GM23338 (cell line): ENCODE results near the gene DPYSL3. TPM values are rescaled to one million over a fixed set of nuclear protein-coding genes. Genes with fewer than 3 reads are reported as not detected.
A peak's percentile ranks its signal among the peaks of the same experiment; 100 is the strongest.

ENCODE experiments used
- ATAC-seq: fragments of 200-7000 bp; cut with Tn5 transposase; 3 replicates; pipeline ENCODE4 v1.9.1; 2020
- DNase-seq: peaks from one replicate; pipeline ENCODE4 v3.0.0-alpha.2; 2015; ENCODE audit warnings: low spot score
- H2AFZ ChIP-seq: fragments of 200-600 bp; sonication (generic); 2 replicates; pipeline ENCODE4 v1.8.0; 2016; ENCODE audit warnings: antibody characterized with exemption, mild to moderate bottlenecking, moderate library complexity
- H3F3A ChIP-seq: fragments of 200-600 bp; sonication (generic); replicated peaks from 2 replicates; pipeline ENCODE4 v1.8.0; 2017; ENCODE audit warnings: antibody characterized with exemption, mixed run types, low read depth
- H3K27ac ChIP-seq: fragments of 200-600 bp; sonication (generic); 2 replicates; pipeline ENCODE4 v1.6.1; 2016; ENCODE audit warnings: low read depth
- H3K27me3 ChIP-seq: fragments of 200-600 bp; sonication (generic); 2 replicates; pipeline ENCODE4 v1.8.0; 2016; ENCODE audit warnings: mild to moderate bottlenecking, mixed run types, moderate library complexity; ENCODE audit not compliant: insufficient read depth
- H3K36me3 ChIP-seq: fragments of 200-600 bp; sonication (generic); 2 replicates; pipeline ENCODE4 v1.8.0; 2016; ENCODE audit warnings: mild to moderate bottlenecking; ENCODE audit not compliant: insufficient read depth
- H3K4me1 ChIP-seq: fragments of 200-600 bp; sonication (generic); 2 replicates; pipeline ENCODE4 v1.8.0; 2016; ENCODE audit warnings: mild to moderate bottlenecking, moderate library complexity; ENCODE audit not compliant: insufficient read depth
- H3K4me2 ChIP-seq: fragments of 200-600 bp; sonication (generic); 2 replicates; pipeline ENCODE4 v1.7.1; 2017; ENCODE audit warnings: mixed run types
- H3K4me3 ChIP-seq: fragments of 200-600 bp; sonication (generic); 2 replicates; pipeline ENCODE4 v1.6.1; 2016; ENCODE audit warnings: mixed run types
- H3K79me2 ChIP-seq: fragments of 200-600 bp; sonication (generic); replicated peaks from 2 replicates; pipeline ENCODE4 v1.8.0; 2017; ENCODE audit warnings: mild to moderate bottlenecking; ENCODE audit not compliant: insufficient read depth
- H3K9me2 ChIP-seq: fragments of 200-600 bp; sonication (generic); 2 replicates; pipeline ENCODE4 v1.8.0; 2017; ENCODE audit not compliant: insufficient read depth
- H4K20me1 ChIP-seq: fragments of 200-600 bp; sonication (generic); replicated peaks from 2 replicates; pipeline ENCODE4 v1.8.0; 2017; ENCODE audit warnings: mild to moderate bottlenecking; ENCODE audit not compliant: insufficient read depth
- H3K27ac Mint-ChIP-seq: 2 replicates; pipeline ENCODE4 v1.8.0; 2020; ENCODE audit warnings: inconsistent platforms, mild to moderate bottlenecking, moderate library complexity, mixed read lengths
- H3K27me3 Mint-ChIP-seq: 3 replicates; pipeline ENCODE4 v1.8.0; 2022; ENCODE audit warnings: low read depth, mild to moderate bottlenecking, moderate library complexity, mixed read lengths, inconsistent platforms; ENCODE audit not compliant: insufficient read depth, poor library complexity
- H3K36me3 Mint-ChIP-seq: 3 replicates; pipeline ENCODE4 v1.8.0; 2021; ENCODE audit warnings: low read depth, mild to moderate bottlenecking, inconsistent platforms, moderate library complexity, mixed read lengths
- H3K4me1 Mint-ChIP-seq: 3 replicates; pipeline ENCODE4 v1.8.0; 2020; ENCODE audit warnings: mild to moderate bottlenecking, inconsistent platforms, mixed read lengths
- H3K4me3 Mint-ChIP-seq: 3 replicates; pipeline ENCODE4 v1.8.0; 2021; ENCODE audit warnings: moderate library complexity, mild to moderate bottlenecking, inconsistent platforms, mixed read lengths
- H3K9me3 Mint-ChIP-seq: 3 replicates; pipeline ENCODE4 v1.8.0; 2020; ENCODE audit warnings: moderate library complexity, mild to moderate bottlenecking, inconsistent platforms, mixed read lengths
- CREB1 ChIP-seq: fragments of 250-450 bp; sonication (Bioruptor Pico); IDR thresholded peaks from 2 replicates; pipeline ENCODE4 v1.5.0; 2020; ENCODE audit warnings: low read depth, mild to moderate bottlenecking, moderate library complexity
- CTCF ChIP-seq, 2 experiments: fragments of 200-600 bp in 1 of 2; sonication (generic) in 1 of 2; conservative IDR thresholded peaks; 2 replicates each; pipeline versions ENCODE4 v1.5.1 to v1.6.1; 2016 to 2017; ENCODE audit warnings: antibody characterized with exemption in 2 of 2, low read depth in 2 of 2, mild to moderate bottlenecking in 2 of 2, moderate library complexity in 1 of 2
- ETS1 ChIP-seq: IDR thresholded peaks from 2 replicates; pipeline ENCODE4 v1.6.1; 2016; ENCODE audit warnings: antibody characterized with exemption
- JUNB ChIP-seq: IDR thresholded peaks from one replicate; pipeline ENCODE4 v1.6.1; 2016; ENCODE audit warnings: antibody characterized with exemption; ENCODE audit not compliant: unreplicated experiment
- NANOG ChIP-seq: IDR thresholded peaks from 2 replicates; pipeline ENCODE4 v1.6.1; 2016; ENCODE audit warnings: antibody characterized with exemption, borderline replicate concordance
- STAT1 ChIP-seq: IDR thresholded peaks from one replicate; pipeline ENCODE4 v1.6.1; 2016; ENCODE audit warnings: antibody characterized with exemption; ENCODE audit not compliant: unreplicated experiment
- ZNF114 ChIP-seq: fragments of 250-450 bp; sonication (Bioruptor Pico); IDR thresholded peaks from 2 replicates; pipeline ENCODE4 v1.5.0; 2020; ENCODE audit warnings: mild to moderate bottlenecking, moderate library complexity
- ZNF331 ChIP-seq: fragments of 250-450 bp; sonication (Bioruptor Pico); IDR thresholded peaks from 2 replicates; pipeline ENCODE4 v1.5.0; 2020; ENCODE audit warnings: low read depth, mild to moderate bottlenecking, moderate library complexity
- polyA plus RNA-seq: library from polyadenylated mRNA; unstranded; fragments of >200 nt; fragmentation: Nextera tagmentation; extraction: Ambion mirVana; gene quantifications from 2 replicates; pipeline ENCODE4 v1.2.1, GENCODE V29; 2016
- total RNA-seq: library from RNA; depleted of rRNA; stranded (reverse); fragments of >200 nt; shearing (Covaris generic); gene quantifications from 2 replicates; pipeline ENCODE4 v1.2.3, GENCODE V29; 2014
- TF ChIP-seq, protein P1 (sequence below): fragments of 250-450 bp; sonication (Bioruptor Pico); IDR thresholded peaks from 2 replicates; pipeline ENCODE4 v1.5.0; 2020; ENCODE audit warnings: mild to moderate bottlenecking, moderate library complexity

Gene DPYSL3
- total and polyA plus RNA-seq, 2 experiments from 2014 or later: 97.6 to 455 TPM

- Histone ChIP-seq H4K20me1 (peaks cover 92% of the 10 kb centered on the region), H3K4me1 (peaks cover 97% of the 10 kb centered on the region), H3K4me3 (no peak overlapping the region), H3K79me2 (peaks cover 100% of the 10 kb centered on the region), H3K9me2 (no peaks in the 10 kb centered on the region), H2AFZ (no peak overlapping the region), H3F3A (0 out of 2 replicates have a peak, but pooled peaks cover 9% of the 10 kb centered on the region), H3K27ac (peak overlapping the region; percentile 75; the same call in 1 of the 2 replicates), H3K36me3 (peaks cover 6% of the 10 kb centered on the region; the same call in 1 of the 2 replicates), H3K27me3 (no peaks in the 10 kb centered on the region), H3K4me2 (peak overlapping the region; percentile 35)
- TF ChIP-seq JUNB (no peak), STAT1 (no peak), NANOG (no peak)
- no peaks in the 10 kb centered on the region for H3K9me3 Mint-ChIP-seq
- DNase-seq: peak; percentile 85
- no peak overlapping the region for H3K4me3 Mint-ChIP-seq
- peaks cover 11% of the 10 kb centered on the region for H3K27me3 Mint-ChIP-seq
- peaks cover 80% of the 10 kb centered on the region for H3K4me1 Mint-ChIP-seq
- peak; percentile 64 for ATAC-seq
- H3K36me3 Mint-ChIP-seq: peaks cover 18% of the 10 kb centered on the region; the same call in 2 of the 3 replicates
- H3K27ac Mint-ChIP-seq: no peak overlapping the region
Observed at GRCh38 chr5:147437161-147437596, 72.7 kb downstream of the DPYSL3 start.

DNA sequence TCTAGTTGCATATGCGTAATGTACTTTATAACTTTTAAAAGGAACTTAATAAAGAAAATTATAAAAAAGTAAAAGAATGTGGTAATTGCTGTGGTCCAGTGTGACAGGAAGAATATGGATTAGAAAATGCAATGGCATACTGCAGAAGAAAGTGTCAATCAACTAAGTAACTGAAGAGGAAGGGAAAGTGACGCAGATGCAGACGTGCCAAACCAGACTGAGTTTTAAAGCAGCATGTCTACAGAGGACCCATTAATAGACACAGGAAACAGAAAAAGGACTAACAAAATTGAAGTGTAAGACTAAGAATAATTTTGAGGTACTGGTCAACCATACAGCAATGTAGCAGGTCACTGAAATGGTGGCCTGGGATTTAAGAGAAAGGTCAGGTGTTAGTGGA lies 73.3 kb downstream of the DPYSL3 start:
- Histone ChIP-seq H3K4me3 (no peak overlapping the region), H3K27ac (no peak overlapping the region), H2AFZ (no peak overlapping the region), H3F3A (0 out of 2 replicates have a peak, but pooled peaks cover 9% of the 10 kb centered on the region), H3K79me2 (peaks cover 100% of the 10 kb centered on the region), H4K20me1 (peaks cover 89% of the 10 kb centered on the region), H3K4me1 (peaks cover 97% of the 10 kb centered on the region), H3K27me3 (no peaks in the 10 kb centered on the region), H3K4me2 (no peak overlapping the region), H3K36me3 (peaks cover 6% of the 10 kb centered on the region; the same call in 1 of the 2 replicates), H3K9me2 (no peaks in the 10 kb centered on the region)
- ATAC-seq (no peak), DNase-seq (no peak)
- Mint-ChIP-seq H3K4me3 (no peak overlapping the region; the same call in 2 of the 3 replicates), H3K9me3 (no peaks in the 10 kb centered on the region), H3K27ac (no peak overlapping the region), H3K4me1 (peaks cover 81% of the 10 kb centered on the region), H3K36me3 (peaks cover 15% of the 10 kb centered on the region; the same call in 2 of the 3 replicates), H3K27me3 (peaks cover 12% of the 10 kb centered on the region)
- no peak for TF ChIP-seq ETS1
- no peak for TF ChIP-seq ZNF331
- TF ChIP-seq CREB1: no peak
- TF ChIP-seq ZNF114: no peak
- TF ChIP-seq, protein P1, sequence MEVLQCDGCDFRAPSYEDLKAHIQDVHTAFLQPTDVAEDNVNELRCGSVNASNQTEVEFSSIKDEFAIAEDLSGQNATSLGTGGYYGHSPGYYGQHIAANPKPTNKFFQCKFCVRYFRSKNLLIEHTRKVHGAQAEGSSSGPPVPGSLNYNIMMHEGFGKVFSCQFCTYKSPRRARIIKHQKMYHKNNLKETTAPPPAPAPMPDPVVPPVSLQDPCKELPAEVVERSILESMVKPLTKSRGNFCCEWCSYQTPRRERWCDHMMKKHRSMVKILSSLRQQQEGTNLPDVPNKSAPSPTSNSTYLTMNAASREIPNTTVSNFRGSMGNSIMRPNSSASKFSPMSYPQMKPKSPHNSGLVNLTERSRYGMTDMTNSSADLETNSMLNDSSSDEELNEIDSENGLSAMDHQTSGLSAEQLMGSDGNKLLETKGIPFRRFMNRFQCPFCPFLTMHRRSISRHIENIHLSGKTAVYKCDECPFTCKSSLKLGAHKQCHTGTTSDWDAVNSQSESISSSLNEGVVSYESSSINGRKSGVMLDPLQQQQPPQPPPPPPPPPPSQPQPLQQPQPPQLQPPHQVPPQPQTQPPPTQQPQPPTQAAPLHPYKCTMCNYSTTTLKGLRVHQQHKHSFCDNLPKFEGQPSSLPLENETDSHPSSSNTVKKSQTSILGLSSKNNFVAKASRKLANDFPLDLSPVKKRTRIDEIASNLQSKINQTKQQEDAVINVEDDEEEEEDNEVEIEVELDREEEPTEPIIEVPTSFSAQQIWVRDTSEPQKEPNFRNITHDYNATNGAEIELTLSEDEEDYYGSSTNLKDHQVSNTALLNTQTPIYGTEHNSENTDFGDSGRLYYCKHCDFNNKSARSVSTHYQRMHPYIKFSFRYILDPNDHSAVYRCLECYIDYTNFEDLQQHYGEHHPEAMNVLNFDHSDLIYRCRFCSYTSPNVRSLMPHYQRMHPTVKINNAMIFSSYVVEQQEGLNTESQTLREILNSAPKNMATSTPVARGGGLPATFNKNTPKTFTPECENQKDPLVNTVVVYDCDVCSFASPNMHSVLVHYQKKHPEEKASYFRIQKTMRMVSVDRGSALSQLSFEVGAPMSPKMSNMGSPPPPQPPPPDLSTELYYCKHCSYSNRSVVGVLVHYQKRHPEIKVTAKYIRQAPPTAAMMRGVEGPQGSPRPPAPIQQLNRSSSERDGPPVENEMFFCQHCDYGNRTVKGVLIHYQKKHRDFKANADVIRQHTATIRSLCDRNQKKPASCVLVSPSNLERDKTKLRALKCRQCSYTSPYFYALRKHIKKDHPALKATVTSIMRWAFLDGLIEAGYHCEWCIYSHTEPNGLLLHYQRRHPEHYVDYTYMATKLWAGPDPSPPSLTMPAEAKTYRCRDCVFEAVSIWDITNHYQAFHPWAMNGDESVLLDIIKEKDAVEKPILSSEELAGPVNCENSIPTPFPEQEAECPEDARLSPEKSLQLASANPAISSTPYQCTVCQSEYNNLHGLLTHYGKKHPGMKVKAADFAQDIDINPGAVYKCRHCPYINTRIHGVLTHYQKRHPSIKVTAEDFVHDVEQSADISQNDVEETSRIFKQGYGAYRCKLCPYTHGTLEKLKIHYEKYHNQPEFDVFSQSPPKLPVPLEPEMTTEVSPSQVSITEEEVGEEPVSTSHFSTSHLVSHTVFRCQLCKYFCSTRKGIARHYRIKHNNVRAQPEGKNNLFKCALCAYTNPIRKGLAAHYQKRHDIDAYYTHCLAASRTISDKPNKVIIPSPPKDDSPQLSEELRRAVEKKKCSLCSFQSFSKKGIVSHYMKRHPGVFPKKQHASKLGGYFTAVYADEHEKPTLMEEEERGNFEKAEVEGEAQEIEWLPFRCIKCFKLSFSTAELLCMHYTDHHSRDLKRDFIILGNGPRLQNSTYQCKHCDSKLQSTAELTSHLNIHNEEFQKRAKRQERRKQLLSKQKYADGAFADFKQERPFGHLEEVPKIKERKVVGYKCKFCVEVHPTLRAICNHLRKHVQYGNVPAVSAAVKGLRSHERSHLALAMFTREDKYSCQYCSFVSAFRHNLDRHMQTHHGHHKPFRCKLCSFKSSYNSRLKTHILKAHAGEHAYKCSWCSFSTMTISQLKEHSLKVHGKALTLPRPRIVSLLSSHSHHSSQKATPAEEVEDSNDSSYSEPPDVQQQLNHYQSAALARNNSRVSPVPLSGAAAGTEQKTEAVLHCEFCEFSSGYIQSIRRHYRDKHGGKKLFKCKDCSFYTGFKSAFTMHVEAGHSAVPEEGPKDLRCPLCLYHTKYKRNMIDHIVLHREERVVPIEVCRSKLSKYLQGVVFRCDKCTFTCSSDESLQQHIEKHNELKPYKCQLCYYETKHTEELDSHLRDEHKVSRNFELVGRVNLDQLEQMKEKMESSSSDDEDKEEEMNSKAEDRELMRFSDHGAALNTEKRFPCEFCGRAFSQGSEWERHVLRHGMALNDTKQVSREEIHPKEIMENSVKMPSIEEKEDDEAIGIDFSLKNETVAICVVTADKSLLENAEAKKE (CRISPR knock-in tag): no peak
- TF ChIP-seq STAT1: no peak
- no peak for TF ChIP-seq CTCF (conservative IDR thresholded peaks at IDR 0.05; ENCODE audit: low read depth in 2 of 2)
